NCI-H2227 (cell line): ENCODE measurements around the gene RTKN2.

Experiments used
- DNase-seq: peaks from one replicate; lab custom pipeline; 2025; ENCODE audit not compliant: unreplicated experiment; lab: John Stamatoyannopoulos, UW

The RTKN2 gene

GRCh38 chr10:62180677-62181076, 88.0 kb downstream of the RTKN2 start:
- no peak for DNase-seq

DNA sequence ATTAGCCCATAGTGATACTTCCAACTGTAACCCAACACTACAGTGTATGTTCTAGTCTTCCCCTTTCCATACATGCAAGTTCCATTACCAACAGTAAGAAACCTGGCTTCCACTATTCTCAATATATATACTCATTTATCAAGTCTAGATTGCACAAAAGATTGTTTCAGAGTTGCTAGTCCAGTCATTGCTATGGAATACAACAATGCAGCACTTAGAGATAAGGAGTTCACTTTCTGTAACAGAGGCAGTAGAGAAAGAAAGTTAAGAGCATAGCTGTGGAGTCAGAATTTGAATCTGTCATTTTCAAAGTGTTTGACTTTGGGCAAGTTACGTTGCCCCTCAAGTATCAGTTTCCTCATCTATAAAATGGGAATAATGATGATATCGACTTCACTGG, 90.1 kb downstream of the RTKN2 start:
- DNase-seq: no peak

DNA sequence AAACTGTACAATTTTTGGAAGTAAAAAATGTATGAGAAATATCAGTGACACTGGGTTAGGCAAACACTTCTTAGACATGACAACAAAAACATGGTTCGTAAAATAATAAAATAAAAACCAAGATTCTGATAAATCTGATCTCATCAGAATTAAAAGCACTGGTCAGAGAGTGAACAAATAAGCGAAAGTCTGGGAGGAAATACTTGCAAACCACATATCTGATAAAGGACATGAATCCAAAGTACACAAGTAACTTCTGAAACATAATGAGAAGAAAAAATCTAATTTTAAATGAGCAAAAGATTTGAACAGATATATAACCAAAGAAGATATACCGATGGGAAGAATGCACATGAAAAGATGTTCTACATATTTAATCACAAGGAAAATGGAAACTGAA, 91.5 kb downstream of the RTKN2 start:
- DNase-seq: no peak

GRCh38 chr10:62175251-62175650, 93.4 kb downstream of the RTKN2 start:
- no peak for DNase-seq

GRCh38 chr10:62172465-62172864, 96.2 kb downstream of the RTKN2 start:
- no peak for DNase-seq

DNA sequence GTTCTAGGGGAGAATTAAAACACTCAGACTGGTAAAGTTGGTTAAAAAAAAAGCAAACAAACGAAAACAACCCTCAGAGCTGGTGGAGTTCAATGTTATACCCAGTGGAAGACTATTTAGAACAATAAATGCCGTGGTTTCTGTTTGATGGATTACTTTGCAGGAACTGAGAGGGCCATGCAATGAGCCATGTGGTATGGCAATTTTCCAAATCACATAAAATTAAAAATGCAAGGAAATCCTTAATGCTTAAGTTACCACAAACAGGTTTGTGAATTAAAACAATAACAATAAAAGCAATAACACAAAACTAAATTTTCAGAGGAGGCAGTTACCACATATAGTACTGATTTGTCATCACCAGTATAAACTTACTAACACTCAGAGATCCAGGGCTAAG, 96.9 kb downstream of the RTKN2 start:
- no peak for DNase-seq

DNA sequence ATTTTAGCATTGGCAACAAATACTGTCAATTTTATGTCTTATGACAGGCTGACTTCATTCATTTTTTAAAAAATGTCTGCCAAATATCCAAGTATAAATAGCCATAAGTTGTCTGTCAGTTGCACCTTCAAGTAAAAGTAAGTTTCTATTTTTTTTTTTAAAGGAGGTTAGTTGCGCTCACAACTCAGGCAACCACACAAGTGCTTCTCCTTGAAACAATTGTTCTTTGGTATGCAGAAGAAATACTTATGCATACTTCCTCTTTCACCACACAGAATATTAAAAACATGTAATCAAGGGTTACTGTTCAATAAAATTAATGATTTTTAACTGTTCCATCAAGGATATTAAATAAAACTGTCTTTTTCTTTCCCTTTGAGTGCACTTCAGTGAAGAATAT, 97.9 kb downstream of the RTKN2 start:
- no peak for DNase-seq

- no peak for DNase-seq
Measured at GRCh38 chr10:62166331-62167131, 102.1 kb downstream of the RTKN2 start.

- DNase-seq: no peak
Measured at GRCh38 chr10:62165803-62166202, 102.8 kb downstream of the RTKN2 start.

DNA sequence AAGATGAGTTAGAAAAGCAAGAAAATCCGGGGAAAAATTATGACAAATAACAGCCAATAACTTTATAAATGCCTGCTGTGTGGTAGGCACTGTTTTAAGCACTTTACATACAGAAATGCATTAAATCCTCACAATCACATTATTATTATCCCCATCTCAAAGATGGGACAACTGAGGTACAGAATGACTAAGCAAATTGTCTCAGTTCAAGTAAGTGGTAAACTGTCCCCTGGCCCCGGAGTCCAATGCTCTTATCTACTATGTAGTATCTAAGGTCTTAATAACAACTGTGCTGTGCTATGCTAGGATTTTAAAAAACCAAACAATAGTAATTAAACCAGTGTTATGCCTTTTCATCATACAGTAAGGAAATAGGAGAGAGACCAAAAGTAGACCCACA, 105.6 kb downstream of the RTKN2 start:
- no peak for DNase-seq

DNA sequence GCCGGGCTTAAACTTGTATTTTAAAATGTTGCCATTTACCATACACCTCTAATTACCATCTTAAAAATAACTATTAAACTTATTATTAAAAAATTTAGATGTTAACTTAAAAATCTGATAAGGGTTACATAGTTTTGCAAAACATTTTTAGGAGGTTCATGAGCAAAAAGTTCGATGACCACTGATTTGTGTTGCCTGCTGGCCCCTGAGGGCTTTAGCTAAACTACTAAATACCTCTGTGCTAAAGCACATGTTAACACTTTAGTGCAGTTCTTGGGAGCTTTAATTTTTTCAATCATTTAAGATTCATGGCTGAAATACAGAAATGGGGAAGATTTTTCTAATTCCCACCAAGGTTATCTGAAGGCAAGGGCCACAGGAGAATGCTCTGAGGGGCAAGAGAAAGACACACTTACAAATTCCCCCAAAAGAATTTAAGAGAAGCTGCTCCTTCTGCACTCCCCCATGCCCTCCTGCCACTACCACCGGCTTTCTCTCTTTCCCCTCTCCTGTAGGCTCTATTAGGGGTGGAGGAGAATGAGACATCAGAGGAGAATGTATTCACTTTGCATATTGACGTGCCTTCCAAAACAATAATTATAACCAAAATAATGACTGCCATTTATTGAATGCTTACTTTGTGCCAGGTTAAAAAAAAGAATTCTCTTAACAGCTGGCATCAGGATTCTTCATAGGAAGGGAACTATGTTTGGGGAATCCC, 106.2 kb downstream of the RTKN2 start:
- DNase-seq: no peak

- no peak for DNase-seq
Measured at GRCh38 chr10:62159351-62159750, 109.3 kb downstream of the RTKN2 start.

- DNase-seq: no peak
Measured at GRCh38 chr10:62157601-62158000, 111.0 kb downstream of the RTKN2 start.

GRCh38 chr10:62155054-62155680, 113.5 kb downstream of the RTKN2 start:
- no peak for DNase-seq

- DNase-seq: no peak
Measured at GRCh38 chr10:62154231-62154630, 114.4 kb downstream of the RTKN2 start.

DNA sequence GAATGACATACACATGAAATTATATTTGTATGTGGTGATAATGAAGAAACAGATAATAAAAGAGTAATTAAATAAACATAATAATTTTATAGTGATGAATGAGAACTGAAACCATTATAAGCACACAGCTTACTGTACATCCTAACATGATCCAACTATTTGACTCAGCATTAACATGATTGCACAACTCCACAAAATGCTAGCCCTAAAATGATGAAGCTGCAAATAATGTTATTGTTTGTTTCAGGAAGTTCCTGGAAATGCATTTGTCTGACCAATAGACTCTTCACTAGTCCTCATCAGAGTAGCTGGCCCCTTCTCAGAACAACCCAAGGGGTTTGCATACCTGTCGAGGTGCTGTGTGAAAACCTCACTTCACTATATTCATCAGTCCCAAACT, 115.5 kb downstream of the RTKN2 start:
- no peak for DNase-seq

DNA sequence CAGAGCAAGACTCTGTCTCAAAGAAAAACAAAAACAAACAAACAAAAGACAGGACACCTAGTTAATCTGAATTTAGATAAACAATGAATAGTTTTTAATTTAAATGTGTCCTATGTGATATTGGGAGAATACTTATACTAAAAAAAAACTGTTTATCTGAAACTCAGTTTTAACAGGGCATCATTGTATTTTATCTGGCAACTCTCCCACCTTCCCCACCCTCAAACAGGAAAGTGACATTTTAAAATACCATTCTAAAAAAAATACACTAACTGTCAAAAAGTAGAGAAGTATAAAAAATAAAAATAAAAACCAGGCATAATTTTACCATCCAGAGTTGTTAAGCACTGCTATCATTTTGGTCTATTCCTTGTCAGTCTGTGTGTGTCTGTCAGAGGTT, 119.0 kb downstream of the RTKN2 start:
- no peak for DNase-seq

DNA sequence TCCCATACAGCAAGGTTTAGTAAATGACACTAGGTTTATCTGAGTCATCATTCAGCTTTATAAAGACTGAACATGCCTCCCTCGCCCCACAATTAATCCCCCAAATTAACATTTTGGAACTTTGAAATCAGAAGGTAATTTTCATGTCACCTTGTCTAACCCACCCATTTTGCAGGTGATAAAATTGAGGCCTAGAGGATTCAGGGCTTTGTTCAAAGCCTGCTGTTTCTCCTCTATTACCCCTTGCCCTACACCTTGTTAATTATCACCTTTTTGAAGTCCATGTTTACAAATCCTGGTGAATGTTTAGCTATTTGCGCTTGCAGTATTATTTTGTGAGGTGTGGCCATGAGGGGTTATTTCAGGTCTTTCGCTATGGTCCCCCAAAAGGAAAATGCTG, 120.5 kb downstream of the RTKN2 start:
- DNase-seq: no peak

GRCh38 chr10:62147425-62147824, 121.2 kb downstream of the RTKN2 start:
- DNase-seq: no peak

GRCh38 chr10:62136931-62137330, 131.7 kb downstream of the RTKN2 start:
- DNase-seq: no peak

GRCh38 chr10:62133618-62134017, 135.0 kb downstream of the RTKN2 start:
- no peak for DNase-seq
